ENCODE measurements around the gene THRSP. TPM values are rescaled to one million over a fixed set of nuclear protein-coding genes. Genes with fewer than 3 reads are reported as not detected.

THRSP gene
- total and polyA plus RNA-seq, 10 of the 15 experiments (the other 5 are each of a cell fraction or from before 2014, with no cell fraction given) = 0.18 TPM; not detected in 9

GRCh38 chr11:78110830-78111229, 47.2 kb downstream of the THRSP start (continued):
- TF ChIP-seq PRDM15 (CRISPR knock-in tag; IDR thresholded peaks at IDR 0.05) (no peak), TCF12 (IDR thresholded peaks at IDR 0.05; ENCODE audit: low read depth, low read length) (no peak), SMARCA5 (IDR thresholded peaks at IDR 0.05) (no peak), PBX3 (IDR thresholded peaks at IDR 0.05; ENCODE audit: insufficient replicate concordance, low read depth, low read length) (no peak), KLF5 (IDR thresholded peaks at IDR 0.05; ENCODE audit: partially characterized antibody) (no peak), POU2F2 (IDR thresholded peaks at IDR 0.05; ENCODE audit: borderline replicate concordance, low read depth, low read length) (no peak), SMC3 (IDR thresholded peaks at IDR 0.05; ENCODE audit: borderline replicate concordance, low read length) (no peak), STAT1 (conservative IDR thresholded peaks at IDR 0.05) (no peak), YY1 (IDR thresholded peaks at IDR 0.05; ENCODE audit: low read depth, low read length) (no peak)

Measured in GM12878 (cell line).